Endothelial cell of umbilical vein (primary cell): ENCODE data around the gene AGBL4. TPM values are rescaled to one million over a fixed set of nuclear protein-coding genes. Genes with fewer than 3 reads are reported as not detected.

ENCODE experiments used
- BruUV-seq: library from RNA; stranded (reverse); fragments of 400-500 nt; replicated peaks from 2 replicates; lab custom pipeline; 2021; lab: Mats Ljungman, UMichigan
- CTCF ChIA-PET: fragments of 300-600, 350-600 bp; sonication (Branson Sonifier 250); formaldehyde crosslinking; loops from one replicate; lab custom pipeline; 2021; ENCODE audit warnings: antibody characterized with exemption, inconsistent platforms; lab: Charles Lee
- POLR2A ChIA-PET: fragments of 300-600, 350-600 bp; sonication (Branson Sonifier 250); formaldehyde crosslinking; loops from one replicate; lab custom pipeline; 2021; ENCODE audit warnings: antibody characterized with exemption, inconsistent platforms; lab: Charles Lee
- DNase-seq: peaks from one replicate; pipeline ENCODE4 v3.0.0-alpha.2; 2011; ENCODE audit warnings: low read depth, low spot score
- FAIRE-seq: peaks from 2 replicates; lab custom pipeline; 2011; peaks lifted over from hg19 to GRCh38; lab: Jason Lieb, UNC
- H2AFZ ChIP-seq: 2 replicates; pipeline ENCODE4 v1.6.0; 2012; ENCODE audit warnings: low read depth, low read length, control low read depth, inconsistent platforms
- H3K27ac ChIP-seq: 2 replicates; pipeline ENCODE4 v1.5.1; 2011; ENCODE audit warnings: low read depth, mild to moderate bottlenecking, control low read depth, low read length, moderate library complexity; ENCODE audit not compliant: insufficient read depth
- H3K27me3 ChIP-seq, 2 experiments: 2 replicates each; pipeline versions ENCODE4 v1.6.0 to v1.6.1; 2011; ENCODE audit warnings: low read length in 2 of 2, mixed read lengths in 1 of 2; ENCODE audit not compliant: control insufficient read depth in 2 of 2, insufficient read depth in 2 of 2
- H3K36me3 ChIP-seq, 2 experiments: 2 replicates in 1 of 2; 3 replicates in 1 of 2; pipeline ENCODE4 v1.5.1; 2011; ENCODE audit warnings: low read length in 2 of 2, mild to moderate bottlenecking in 1 of 2, moderate library complexity in 1 of 2; ENCODE audit not compliant: control insufficient read depth in 2 of 2, insufficient read depth in 2 of 2; ENCODE audit errors: extremely low read depth in 1 of 2
- H3K4me1 ChIP-seq: 3 replicates; pipeline ENCODE4 v1.5.1; 2011; ENCODE audit warnings: mild to moderate bottlenecking, low read length; ENCODE audit not compliant: control insufficient read depth, insufficient read depth; ENCODE audit errors: extremely low read depth
- H3K4me2 ChIP-seq: 2 replicates; pipeline ENCODE4 v1.6.1; 2011; ENCODE audit warnings: low read length, control low read depth, mixed read lengths; ENCODE audit not compliant: insufficient read depth
- H3K4me3 ChIP-seq, 3 experiments: fragments of 200-600 bp in 1 of 3; sonication (generic), shearing (Covaris generic) in 1 of 3; replicated peaks in 1 of 3; 2 replicates each; pipeline ENCODE4 v1.5.1; 2011 to 2016; ENCODE audit warnings: control low read depth in 3 of 3, low read length in 3 of 3, mild to moderate bottlenecking in 2 of 3, inconsistent platforms in 1 of 3, low read depth in 1 of 3, moderate library complexity in 1 of 3; ENCODE audit not compliant: insufficient read depth in 1 of 3
- H3K79me2 ChIP-seq: 2 replicates; pipeline ENCODE4 v1.6.0; 2012; ENCODE audit warnings: low read length, inconsistent platforms; ENCODE audit not compliant: control insufficient read depth, insufficient read depth
- H3K9ac ChIP-seq: replicated peaks from 2 replicates; pipeline ENCODE3; 2011; ENCODE audit warnings: low read length, control low read depth; ENCODE audit not compliant: insufficient read depth; ENCODE audit errors: extremely low read depth
- H3K9me1 ChIP-seq: replicated peaks from 3 replicates; pipeline ENCODE4 v1.6.0; 2011; ENCODE audit warnings: mild to moderate bottlenecking, low read length; ENCODE audit not compliant: control insufficient read depth, insufficient read depth; ENCODE audit errors: extremely low read depth
- H3K9me3 ChIP-seq: replicated peaks from 2 replicates; pipeline ENCODE4 v1.5.1; 2012; ENCODE audit warnings: low read length, inconsistent platforms; ENCODE audit not compliant: control insufficient read depth, insufficient read depth
- H4K20me1 ChIP-seq: replicated peaks from 2 replicates; pipeline ENCODE3; 2011; ENCODE audit warnings: mild to moderate bottlenecking, low read length; ENCODE audit not compliant: control insufficient read depth, insufficient read depth; ENCODE audit errors: extremely low read depth
- EZH2 ChIP-seq: IDR thresholded peaks from 2 replicates; pipeline ENCODE4 v1.6.1; 2012; ENCODE audit warnings: borderline replicate concordance, low read depth, mild to moderate bottlenecking, moderate library complexity, low read length, inconsistent platforms; ENCODE audit not compliant: severe bottlenecking
- FOS ChIP-seq: IDR thresholded peaks from 2 replicates; pipeline ENCODE4 v1.6.1; 2011; ENCODE audit warnings: mild to moderate bottlenecking, low read length, moderate library complexity, borderline replicate concordance; ENCODE audit not compliant: insufficient read depth
- GATA2 ChIP-seq: IDR thresholded peaks from 2 replicates; pipeline ENCODE4 v1.7.0; 2011; ENCODE audit warnings: low read depth, mild to moderate bottlenecking, moderate library complexity, mixed read lengths, low read length; ENCODE audit not compliant: insufficient read length, insufficient read depth
- JUN ChIP-seq: IDR thresholded peaks from 2 replicates; pipeline ENCODE4 v1.6.1; 2011; ENCODE audit warnings: borderline replicate concordance, low read depth; ENCODE audit not compliant: insufficient read length, insufficient read depth
- MAX ChIP-seq: IDR thresholded peaks from 2 replicates; pipeline ENCODE4 v1.6.1; 2011; ENCODE audit not compliant: insufficient read depth, insufficient read length
- MYC ChIP-seq: IDR thresholded peaks from one replicate; pipeline ENCODE4 v1.6.1; 2011; ENCODE audit warnings: mild to moderate bottlenecking, low read depth, low read length
- POLR2A ChIP-seq: IDR thresholded peaks from 2 replicates; pipeline ENCODE4 v1.6.1; 2012; ENCODE audit warnings: low read depth, mild to moderate bottlenecking, control low read depth, low read length
- POLR2AphosphoS5 ChIP-seq: IDR thresholded peaks from 2 replicates; pipeline ENCODE4 v1.6.1; 2012; ENCODE audit warnings: low read depth, mild to moderate bottlenecking, control low read depth, low read length, moderate library complexity; ENCODE audit not compliant: insufficient read depth
- dilution Hi-C: fragments of 300-500 bp; cut with MboI; formaldehyde crosslinking; loops from one replicate; pipeline ENCODE4 v1.15.0; 2019; ENCODE audit warnings: low sequenced_read_pairs; ENCODE audit not compliant: extremely low pct_ligation_motif_present
- intact Hi-C: fragments of 100-400 bp; cut with micrococcal nuclease; formaldehyde crosslinking; loops from one replicate; pipeline ENCODE4 v1.10.0; 2022
- polyA plus RNA-seq, 4 experiments: library from polyadenylated mRNA; depleted of rRNA in 3 of 4; stranded (reverse) in 3 of 4; unstranded in 1 of 4; fragments of >200 nt; gene quantifications; 2 replicates each; pipeline versions ENCODE4 v1.2.1 to v1.2.3, GENCODE V29; 2011 to 2012; ENCODE audit warnings: missing spikeins in 1 of 4
- total RNA-seq: library from RNA; stranded (reverse); gene quantifications from 2 replicates; pipeline ENCODE4 v1.2.3, GENCODE V29; 2021
- TF ChIP-seq, protein P1 (sequence below), 2 donors: IDR thresholded peaks; 1 replicate in 1 of 2; 2 replicates in 1 of 2; pipeline ENCODE4 v1.5.1; 2011; ENCODE audit warnings: low read length in 2 of 2, mild to moderate bottlenecking in 2 of 2, moderate library complexity in 2 of 2, control low read depth in 1 of 2, inconsistent platforms in 1 of 2, low read depth in 1 of 2; ENCODE audit not compliant: insufficient read depth in 1 of 2; ENCODE audit errors: extremely low read depth in 1 of 2

AGBL4 gene
- total and polyA plus RNA-seq, 2 donors (not counting 3 experiments of a cell fraction or from before 2014, with no cell fraction given): not detected

GRCh38 chr1:49864581-49864980 lies 159.2 kb downstream of the AGBL4 start:
- dilution Hi-C loops: no loop called here
- CTCF ChIA-PET: no interaction called here
- FAIRE-seq: no peak

More at GRCh38 chr1:49864581-49864980, 159.2 kb downstream of the AGBL4 start:
- Histone ChIP-seq H3K4me3 (no peak overlapping the region), H3K4me1 (no peaks in the 10 kb centered on the region), H3K9ac (no peak overlapping the region), H3K4me2 (no peak overlapping the region), H3K79me2 (no peaks in the 10 kb centered on the region), H3K36me3 (no peaks in the 10 kb centered on the region), H4K20me1 (no peaks in the 10 kb centered on the region), H3K9me3 (no peaks in the 10 kb centered on the region), H3K27me3 (no peaks in the 10 kb centered on the region), H3K9me1 (no peaks in the 10 kb centered on the region), H2AFZ (no peak overlapping the region), H3K27ac (no peak overlapping the region)
- TF ChIP-seq POLR2AphosphoS5 (no peak), MAX (no peak), FOS (no peak), EZH2 (no peak), POLR2A (no peak), MYC (no peak), JUN (no peak), GATA2 (no peak)
- TF ChIP-seq, protein P1, sequence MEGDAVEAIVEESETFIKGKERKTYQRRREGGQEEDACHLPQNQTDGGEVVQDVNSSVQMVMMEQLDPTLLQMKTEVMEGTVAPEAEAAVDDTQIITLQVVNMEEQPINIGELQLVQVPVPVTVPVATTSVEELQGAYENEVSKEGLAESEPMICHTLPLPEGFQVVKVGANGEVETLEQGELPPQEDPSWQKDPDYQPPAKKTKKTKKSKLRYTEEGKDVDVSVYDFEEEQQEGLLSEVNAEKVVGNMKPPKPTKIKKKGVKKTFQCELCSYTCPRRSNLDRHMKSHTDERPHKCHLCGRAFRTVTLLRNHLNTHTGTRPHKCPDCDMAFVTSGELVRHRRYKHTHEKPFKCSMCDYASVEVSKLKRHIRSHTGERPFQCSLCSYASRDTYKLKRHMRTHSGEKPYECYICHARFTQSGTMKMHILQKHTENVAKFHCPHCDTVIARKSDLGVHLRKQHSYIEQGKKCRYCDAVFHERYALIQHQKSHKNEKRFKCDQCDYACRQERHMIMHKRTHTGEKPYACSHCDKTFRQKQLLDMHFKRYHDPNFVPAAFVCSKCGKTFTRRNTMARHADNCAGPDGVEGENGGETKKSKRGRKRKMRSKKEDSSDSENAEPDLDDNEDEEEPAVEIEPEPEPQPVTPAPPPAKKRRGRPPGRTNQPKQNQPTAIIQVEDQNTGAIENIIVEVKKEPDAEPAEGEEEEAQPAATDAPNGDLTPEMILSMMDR (IDR thresholded peaks at IDR 0.05; ENCODE audit: extremely low read depth in 1 of 2, insufficient read depth in 1 of 2, low read depth in 1 of 2, low read length in 2 of 2): no peak
- no TSS peak for BruUV-seq
- POLR2A ChIA-PET: no interaction called here
- intact Hi-C loops: no loop called here
- DNase-seq: no peak
